HG03064 (cell line): ENCODE results near the gene ABTB1.
"Not testable (repeated sequence)": the region's sequence is repeated elsewhere in the genome, so short reads cannot be mapped to it uniquely, and the experiment has no call there.

ENCODE experiments used
- ATAC-seq: cut with Tn5 transposase; IDR thresholded peaks from one replicate; pipeline ENCODE4 v1.9.1; 2021; ENCODE audit warnings: low read depth; ENCODE audit not compliant: unreplicated experiment

Gene ABTB1

GRCh38 chr3:127699416-127700300 lies 26.9 kb downstream of the ABTB1 start:
- no peak for ATAC-seq

GRCh38 chr3:127700406-127700805 lies 27.7 kb downstream of the ABTB1 start:
- ATAC-seq: no peak

GRCh38 chr3:127701280-127701911 lies 28.6 kb downstream of the ABTB1 start:
- no peak for ATAC-seq

GRCh38 chr3:127702151-127702578 lies 29.4 kb downstream of the ABTB1 start:
- no peak for ATAC-seq

- not testable (repeated sequence) for ATAC-seq
Measured at GRCh38 chr3:127704840-127705239, 32.1 kb downstream of the ABTB1 start.

GRCh38 chr3:127706312-127706711 lies 33.6 kb downstream of the ABTB1 start:
- no peak for ATAC-seq

GRCh38 chr3:127706785-127707351 lies 34.1 kb downstream of the ABTB1 start:
- no peak for ATAC-seq

GRCh38 chr3:127707851-127708411 lies 35.2 kb downstream of the ABTB1 start:
- no peak for ATAC-seq

- ATAC-seq: no peak
Measured at GRCh38 chr3:127708837-127709236, 36.1 kb downstream of the ABTB1 start.

GRCh38 chr3:127709320-127710060 lies 36.7 kb downstream of the ABTB1 start:
- no peak for ATAC-seq

- ATAC-seq: no peak
Measured at GRCh38 chr3:127710155-127710941, 37.6 kb downstream of the ABTB1 start.

- ATAC-seq: no peak
Measured at GRCh38 chr3:127711021-127711695, 38.4 kb downstream of the ABTB1 start.

GRCh38 chr3:127711896-127712295 lies 39.1 kb downstream of the ABTB1 start:
- no peak for ATAC-seq

- ATAC-seq: no peak
Measured at GRCh38 chr3:127712461-127712860, 39.7 kb downstream of the ABTB1 start.

- ATAC-seq: no peak
Measured at GRCh38 chr3:127712881-127713771, 40.4 kb downstream of the ABTB1 start.

GRCh38 chr3:127714125-127714571 lies 41.4 kb downstream of the ABTB1 start:
- ATAC-seq: no peak

GRCh38 chr3:127714866-127715265 lies 42.1 kb downstream of the ABTB1 start:
- ATAC-seq: no peak

- no peak for ATAC-seq
Measured at GRCh38 chr3:127715532-127715931, 42.8 kb downstream of the ABTB1 start.
